SK-N-SH treated with all-trans-retinoic acid at 6 μM for 48 hours (cell line): ENCODE measurements around the gene BOD1.

Source experiments
- ATAC-seq: fragments of 200-7000 bp; cut with Tn5 transposase; 3 replicates; pipeline ENCODE4 v1.9.1; 2020; ENCODE audit warnings: mild to moderate bottlenecking, moderate library complexity
- ARNTL ChIP-seq: fragments of 450-650 bp; formaldehyde crosslinking; IDR thresholded peaks from 2 replicates; pipeline ENCODE4 v1.5.0; 2020; ENCODE audit warnings: low read depth, mild to moderate bottlenecking, moderate library complexity, borderline replicate concordance
- BACH2 ChIP-seq: fragments of 250-450 bp; sonication (Bioruptor Pico); IDR thresholded peaks from 2 replicates; pipeline ENCODE4 v1.9.0; 2021; ENCODE audit warnings: mild to moderate bottlenecking, borderline replicate concordance
- CSDC2 ChIP-seq: fragments of 250-450 bp; sonication (Bioruptor Pico); IDR thresholded peaks from 2 replicates; pipeline ENCODE4 v1.5.0; 2020; ENCODE audit warnings: mild to moderate bottlenecking, moderate library complexity
- ESRRG ChIP-seq: fragments of 250-450 bp; sonication (Bioruptor Pico); IDR thresholded peaks from 2 replicates; pipeline ENCODE4 v1.6.1; 2021; ENCODE audit warnings: mild to moderate bottlenecking
- GLIS3 ChIP-seq: fragments of 250-450 bp; sonication (Bioruptor Pico); IDR thresholded peaks from 2 replicates; pipeline ENCODE4 v1.5.0; 2020; ENCODE audit warnings: mild to moderate bottlenecking, moderate library complexity
- ISL1 ChIP-seq: fragments of 250-450 bp; sonication (Bioruptor Pico); IDR thresholded peaks from 2 replicates; pipeline ENCODE4 v2.1.2; 2022; ENCODE audit warnings: mild to moderate bottlenecking, moderate library complexity
- OSR1 ChIP-seq: fragments of 250-450 bp; sonication (Bioruptor Pico); IDR thresholded peaks from 2 replicates; pipeline ENCODE4 v1.8.0; 2022; ENCODE audit warnings: moderate library complexity, mild to moderate bottlenecking, inconsistent platforms
- RARB ChIP-seq: fragments of 250-450 bp; sonication (Bioruptor Pico); IDR thresholded peaks from 2 replicates; pipeline ENCODE4 v1.8.0; 2021; ENCODE audit warnings: mild to moderate bottlenecking, moderate library complexity
- SNAI2 ChIP-seq: fragments of 250-450 bp; sonication (Bioruptor Pico); IDR thresholded peaks from 2 replicates; pipeline ENCODE4 v1.5.0; 2020; ENCODE audit warnings: mild to moderate bottlenecking, moderate library complexity
- TCF4 ChIP-seq: fragments of 250-450 bp; sonication (Bioruptor Pico); IDR thresholded peaks from 2 replicates; pipeline ENCODE4 v1.8.0; 2021; ENCODE audit warnings: mild to moderate bottlenecking, moderate library complexity, borderline replicate concordance
- TOX ChIP-seq: fragments of 250-450 bp; sonication (Bioruptor Pico); IDR thresholded peaks from 2 replicates; pipeline ENCODE4 v1.8.0; 2021; ENCODE audit warnings: mild to moderate bottlenecking, moderate library complexity, borderline replicate concordance
- ZC3H10 ChIP-seq: fragments of 250-450 bp; sonication (Bioruptor Pico); IDR thresholded peaks from 2 replicates; pipeline ENCODE4 v1.5.1; 2021; ENCODE audit warnings: mild to moderate bottlenecking, moderate library complexity
- ZFP3 ChIP-seq: fragments of 250-450 bp; sonication (Bioruptor Pico); IDR thresholded peaks from 2 replicates; pipeline ENCODE4 v1.5.0; 2020; ENCODE audit warnings: mild to moderate bottlenecking, moderate library complexity
- ZFP30 ChIP-seq: fragments of 450-650 bp; formaldehyde crosslinking; IDR thresholded peaks from 2 replicates; pipeline ENCODE4 v1.5.0; 2022; ENCODE audit warnings: mild to moderate bottlenecking, moderate library complexity
- ZNF565 ChIP-seq: fragments of 450-650 bp; formaldehyde crosslinking; conservative IDR thresholded peaks from 2 replicates; pipeline ENCODE4 v1.5.0; 2020; ENCODE audit warnings: low read depth, mild to moderate bottlenecking, moderate library complexity
- ZNF70 ChIP-seq: fragments of 450-650 bp; formaldehyde crosslinking; IDR thresholded peaks from 2 replicates; pipeline ENCODE4 v1.5.0; 2020; ENCODE audit warnings: mild to moderate bottlenecking, moderate library complexity
- ZNF8 ChIP-seq: fragments of 450-650 bp; formaldehyde crosslinking; IDR thresholded peaks from 2 replicates; pipeline ENCODE4 v1.5.0; 2020; ENCODE audit warnings: mild to moderate bottlenecking, moderate library complexity
- TF ChIP-seq, protein P1 (sequence below): fragments of 250-450 bp; sonication (Bioruptor Pico); IDR thresholded peaks from 2 replicates; pipeline ENCODE4 v1.5.0; 2020; ENCODE audit warnings: mild to moderate bottlenecking, moderate library complexity
- TF ChIP-seq, protein P2 (sequence below): fragments of 250-450 bp; sonication (Bioruptor Pico); IDR thresholded peaks from 2 replicates; pipeline ENCODE4 v1.8.0; 2020; ENCODE audit warnings: mild to moderate bottlenecking, moderate library complexity, borderline replicate concordance
- TF ChIP-seq, protein P3 (sequence below): fragments of 250-450 bp; sonication (Bioruptor Pico); IDR thresholded peaks from 2 replicates; pipeline ENCODE4 v1.5.1; 2021; ENCODE audit warnings: mild to moderate bottlenecking, moderate library complexity
- TF ChIP-seq, protein P4 (sequence below): fragments of 250-450 bp; sonication (Bioruptor Pico); IDR thresholded peaks from 2 replicates; pipeline ENCODE4 v1.8.0; 2021; ENCODE audit warnings: low read depth, mild to moderate bottlenecking, moderate library complexity, borderline replicate concordance
- TF ChIP-seq, protein P5 (sequence below): fragments of 250-450 bp; sonication (Bioruptor Pico); IDR thresholded peaks from 2 replicates; pipeline ENCODE4 v1.5.1; 2020; ENCODE audit warnings: low read depth, mild to moderate bottlenecking, moderate library complexity

BOD1 gene

DNA sequence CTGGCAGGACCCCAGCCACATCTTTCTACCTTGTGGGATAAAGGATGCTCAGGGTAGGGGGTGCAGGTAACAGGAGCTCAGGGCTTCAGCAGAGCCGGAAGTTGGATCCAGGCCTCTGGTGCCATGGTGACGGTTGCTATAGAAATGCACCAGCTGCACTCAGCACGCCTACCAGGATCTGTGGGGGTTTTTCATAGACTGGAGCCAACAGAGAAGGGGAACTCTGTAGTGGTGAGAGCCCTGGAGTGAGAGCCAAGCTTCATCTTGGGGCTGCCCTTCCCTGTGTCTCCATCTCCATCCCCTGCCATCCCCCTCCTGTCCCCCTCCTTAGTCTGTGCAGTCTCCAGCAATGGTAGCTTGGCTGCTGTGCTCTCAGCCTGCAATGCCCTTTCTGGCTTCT is 27.5 kb upstream of the BOD1 start:
- peak; percentile 26; the same call in 1 of the 3 replicates for ATAC-seq
- TF ChIP-seq ZC3H10 (CRISPR knock-in tag) (no peak), ZNF8 (CRISPR knock-in tag) (no peak), OSR1 (CRISPR knock-in tag) (no peak), ESRRG (CRISPR knock-in tag) (no peak), ZFP30 (CRISPR knock-in tag) (no peak), SNAI2 (CRISPR knock-in tag) (no peak), CSDC2 (no peak), TCF4 (CRISPR knock-in tag) (no peak; the same call in 1 of the 2 replicates), TOX (CRISPR knock-in tag) (no peak), ARNTL (CRISPR knock-in tag) (no peak), ZNF70 (CRISPR knock-in tag) (no peak), RARB (no peak)
- TF ChIP-seq, protein P1, sequence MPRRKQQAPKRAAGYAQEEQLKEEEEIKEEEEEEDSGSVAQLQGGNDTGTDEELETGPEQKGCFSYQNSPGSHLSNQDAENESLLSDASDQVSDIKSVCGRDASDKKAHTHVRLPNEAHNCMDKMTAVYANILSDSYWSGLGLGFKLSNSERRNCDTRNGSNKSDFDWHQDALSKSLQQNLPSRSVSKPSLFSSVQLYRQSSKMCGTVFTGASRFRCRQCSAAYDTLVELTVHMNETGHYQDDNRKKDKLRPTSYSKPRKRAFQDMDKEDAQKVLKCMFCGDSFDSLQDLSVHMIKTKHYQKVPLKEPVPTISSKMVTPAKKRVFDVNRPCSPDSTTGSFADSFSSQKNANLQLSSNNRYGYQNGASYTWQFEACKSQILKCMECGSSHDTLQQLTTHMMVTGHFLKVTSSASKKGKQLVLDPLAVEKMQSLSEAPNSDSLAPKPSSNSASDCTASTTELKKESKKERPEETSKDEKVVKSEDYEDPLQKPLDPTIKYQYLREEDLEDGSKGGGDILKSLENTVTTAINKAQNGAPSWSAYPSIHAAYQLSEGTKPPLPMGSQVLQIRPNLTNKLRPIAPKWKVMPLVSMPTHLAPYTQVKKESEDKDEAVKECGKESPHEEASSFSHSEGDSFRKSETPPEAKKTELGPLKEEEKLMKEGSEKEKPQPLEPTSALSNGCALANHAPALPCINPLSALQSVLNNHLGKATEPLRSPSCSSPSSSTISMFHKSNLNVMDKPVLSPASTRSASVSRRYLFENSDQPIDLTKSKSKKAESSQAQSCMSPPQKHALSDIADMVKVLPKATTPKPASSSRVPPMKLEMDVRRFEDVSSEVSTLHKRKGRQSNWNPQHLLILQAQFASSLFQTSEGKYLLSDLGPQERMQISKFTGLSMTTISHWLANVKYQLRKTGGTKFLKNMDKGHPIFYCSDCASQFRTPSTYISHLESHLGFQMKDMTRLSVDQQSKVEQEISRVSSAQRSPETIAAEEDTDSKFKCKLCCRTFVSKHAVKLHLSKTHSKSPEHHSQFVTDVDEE (CRISPR knock-in tag), result no peak
- TF ChIP-seq, protein P2, sequence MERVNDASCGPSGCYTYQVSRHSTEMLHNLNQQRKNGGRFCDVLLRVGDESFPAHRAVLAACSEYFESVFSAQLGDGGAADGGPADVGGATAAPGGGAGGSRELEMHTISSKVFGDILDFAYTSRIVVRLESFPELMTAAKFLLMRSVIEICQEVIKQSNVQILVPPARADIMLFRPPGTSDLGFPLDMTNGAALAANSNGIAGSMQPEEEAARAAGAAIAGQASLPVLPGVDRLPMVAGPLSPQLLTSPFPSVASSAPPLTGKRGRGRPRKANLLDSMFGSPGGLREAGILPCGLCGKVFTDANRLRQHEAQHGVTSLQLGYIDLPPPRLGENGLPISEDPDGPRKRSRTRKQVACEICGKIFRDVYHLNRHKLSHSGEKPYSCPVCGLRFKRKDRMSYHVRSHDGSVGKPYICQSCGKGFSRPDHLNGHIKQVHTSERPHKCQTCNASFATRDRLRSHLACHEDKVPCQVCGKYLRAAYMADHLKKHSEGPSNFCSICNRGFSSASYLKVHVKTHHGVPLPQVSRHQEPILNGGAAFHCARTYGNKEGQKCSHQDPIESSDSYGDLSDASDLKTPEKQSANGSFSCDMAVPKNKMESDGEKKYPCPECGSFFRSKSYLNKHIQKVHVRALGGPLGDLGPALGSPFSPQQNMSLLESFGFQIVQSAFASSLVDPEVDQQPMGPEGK (CRISPR knock-in tag), result no peak

DNA sequence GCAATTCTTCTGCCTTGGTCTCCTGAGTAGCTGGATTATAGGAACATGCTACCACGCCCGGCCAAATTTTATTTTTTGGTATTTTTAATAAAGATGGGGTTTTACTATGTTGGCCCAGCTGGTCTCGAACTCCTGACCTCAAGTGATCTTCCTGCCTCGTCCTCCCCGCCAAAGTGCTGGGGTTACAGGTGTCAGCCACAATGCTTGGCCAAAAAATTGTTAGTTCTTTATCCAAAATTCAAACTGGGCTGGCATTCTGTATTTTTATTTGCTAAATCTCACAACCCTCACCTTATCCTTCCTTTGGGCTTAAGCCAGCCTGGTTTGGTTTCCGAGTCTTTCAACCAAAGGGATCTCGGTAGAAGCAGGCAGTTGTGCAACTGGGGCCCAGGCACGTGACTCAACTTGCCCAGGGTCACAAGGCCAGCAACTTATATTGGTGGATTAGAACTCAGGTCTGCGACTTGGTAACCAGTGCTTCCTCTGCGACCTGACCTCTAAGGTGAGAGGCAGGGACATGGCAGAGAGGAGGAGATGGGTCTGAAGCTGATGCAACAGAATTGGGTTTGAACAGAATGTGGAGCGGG is 26.5 kb upstream of the BOD1 start:
- no peak for TF ChIP-seq ESRRG (CRISPR knock-in tag)
- TF ChIP-seq RARB, result no peak
- TF ChIP-seq TCF4 (CRISPR knock-in tag), result no peak
- no peak for TF ChIP-seq ZC3H10 (CRISPR knock-in tag)
- TF ChIP-seq OSR1 (CRISPR knock-in tag), result no peak
- no peak for TF ChIP-seq ZNF70 (CRISPR knock-in tag)
- no peak for TF ChIP-seq ZFP3
- no peak for TF ChIP-seq ISL1 (CRISPR knock-in tag)
- TF ChIP-seq ZNF565 (CRISPR knock-in tag), result no peak
- TF ChIP-seq, protein P3, sequence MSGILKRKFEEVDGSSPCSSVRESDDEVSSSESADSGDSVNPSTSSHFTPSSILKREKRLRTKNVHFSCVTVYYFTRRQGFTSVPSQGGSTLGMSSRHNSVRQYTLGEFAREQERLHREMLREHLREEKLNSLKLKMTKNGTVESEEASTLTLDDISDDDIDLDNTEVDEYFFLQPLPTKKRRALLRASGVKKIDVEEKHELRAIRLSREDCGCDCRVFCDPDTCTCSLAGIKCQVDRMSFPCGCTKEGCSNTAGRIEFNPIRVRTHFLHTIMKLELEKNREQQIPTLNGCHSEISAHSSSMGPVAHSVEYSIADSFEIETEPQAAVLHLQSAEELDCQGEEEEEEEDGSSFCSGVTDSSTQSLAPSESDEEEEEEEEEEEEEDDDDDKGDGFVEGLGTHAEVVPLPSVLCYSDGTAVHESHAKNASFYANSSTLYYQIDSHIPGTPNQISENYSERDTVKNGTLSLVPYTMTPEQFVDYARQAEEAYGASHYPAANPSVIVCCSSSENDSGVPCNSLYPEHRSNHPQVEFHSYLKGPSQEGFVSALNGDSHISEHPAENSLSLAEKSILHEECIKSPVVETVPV (CRISPR knock-in tag), result no peak
- TF ChIP-seq BACH2 (CRISPR knock-in tag), result no peak
- TF ChIP-seq, protein P4, sequence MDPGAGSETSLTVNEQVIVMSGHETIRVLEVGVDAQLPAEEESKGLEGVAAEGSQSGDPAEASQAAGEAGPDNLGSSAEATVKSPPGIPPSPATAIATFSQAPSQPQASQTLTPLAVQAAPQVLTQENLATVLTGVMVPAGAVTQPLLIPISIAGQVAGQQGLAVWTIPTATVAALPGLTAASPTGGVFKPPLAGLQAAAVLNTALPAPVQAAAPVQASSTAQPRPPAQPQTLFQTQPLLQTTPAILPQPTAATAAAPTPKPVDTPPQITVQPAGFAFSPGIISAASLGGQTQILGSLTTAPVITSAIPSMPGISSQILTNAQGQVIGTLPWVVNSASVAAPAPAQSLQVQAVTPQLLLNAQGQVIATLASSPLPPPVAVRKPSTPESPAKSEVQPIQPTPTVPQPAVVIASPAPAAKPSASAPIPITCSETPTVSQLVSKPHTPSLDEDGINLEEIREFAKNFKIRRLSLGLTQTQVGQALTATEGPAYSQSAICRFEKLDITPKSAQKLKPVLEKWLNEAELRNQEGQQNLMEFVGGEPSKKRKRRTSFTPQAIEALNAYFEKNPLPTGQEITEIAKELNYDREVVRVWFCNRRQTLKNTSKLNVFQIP (CRISPR knock-in tag), result no peak
- TF ChIP-seq SNAI2 (CRISPR knock-in tag), result no peak
- TF ChIP-seq ARNTL (CRISPR knock-in tag), result no peak
- TF ChIP-seq, protein P1 (CRISPR knock-in tag), result no peak
- TF ChIP-seq, protein P2 (CRISPR knock-in tag), result no peak
- no peak for TF ChIP-seq GLIS3 (CRISPR knock-in tag)
- TF ChIP-seq, protein P5, sequence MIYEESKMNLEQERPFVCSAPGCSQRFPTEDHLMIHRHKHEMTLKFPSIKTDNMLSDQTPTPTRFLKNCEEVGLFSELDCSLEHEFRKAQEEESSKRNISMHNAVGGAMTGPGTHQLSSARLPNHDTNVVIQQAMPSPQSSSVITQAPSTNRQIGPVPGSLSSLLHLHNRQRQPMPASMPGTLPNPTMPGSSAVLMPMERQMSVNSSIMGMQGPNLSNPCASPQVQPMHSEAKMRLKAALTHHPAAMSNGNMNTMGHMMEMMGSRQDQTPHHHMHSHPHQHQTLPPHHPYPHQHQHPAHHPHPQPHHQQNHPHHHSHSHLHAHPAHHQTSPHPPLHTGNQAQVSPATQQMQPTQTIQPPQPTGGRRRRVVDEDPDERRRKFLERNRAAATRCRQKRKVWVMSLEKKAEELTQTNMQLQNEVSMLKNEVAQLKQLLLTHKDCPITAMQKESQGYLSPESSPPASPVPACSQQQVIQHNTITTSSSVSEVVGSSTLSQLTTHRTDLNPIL (CRISPR knock-in tag), result no peak
- no peak for TF ChIP-seq ZNF8 (CRISPR knock-in tag)
- TF ChIP-seq, all 23 proteins: peak for 0
- ATAC-seq, result no peak
